GM12878 (cell line): ENCODE results near the gene CHN1.

Experiments used
- ATF2 ChIP-seq: IDR thresholded peaks from 2 replicates; pipeline ENCODE4 v1.6.1; 2012; ENCODE audit warnings: low read length, inconsistent platforms
- CBX3 ChIP-seq: fragments of 200-600 bp; sonication (generic); IDR thresholded peaks from 2 replicates; pipeline ENCODE4 v1.6.1; 2016; ENCODE audit warnings: low read depth, borderline replicate concordance
- CHD4 ChIP-seq: fragments of 200-600 bp; sonication (generic); IDR thresholded peaks from 2 replicates; pipeline ENCODE4 v1.6.1; 2016; ENCODE audit warnings: mild to moderate bottlenecking
- CTCF ChIP-seq, 3 experiments: IDR thresholded peaks in 2 of 3; conservative IDR thresholded peaks in 1 of 3; 2 replicates each; pipeline ENCODE4 v1.5.1; 2011; ENCODE audit warnings: low read depth in 3 of 3, low read length in 3 of 3, mild to moderate bottlenecking in 3 of 3, control low read depth in 2 of 3, moderate library complexity in 2 of 3, inconsistent platforms in 1 of 3, mixed read lengths in 1 of 3; ENCODE audit not compliant: control insufficient read depth in 2 of 3, insufficient read depth in 1 of 3; ENCODE audit errors: extremely low read depth in 1 of 3
- EGR1 ChIP-seq, 2 experiments: IDR thresholded peaks; 1 replicate in 1 of 2; 2 replicates in 1 of 2; pipeline ENCODE4 v1.6.1; 2011 to 2012; ENCODE audit warnings: low read depth in 2 of 2, low read length in 2 of 2, borderline replicate concordance in 1 of 2, mild to moderate bottlenecking in 1 of 2, moderate library complexity in 1 of 2
- GABPA ChIP-seq: IDR thresholded peaks from 2 replicates; pipeline ENCODE4 v1.6.1; 2014; ENCODE audit warnings: antibody characterized with exemption, low read depth, mild to moderate bottlenecking, inconsistent platforms
- POLR2A ChIP-seq: IDR thresholded peaks from 2 replicates; pipeline ENCODE4 v1.6.1; 2011; ENCODE audit warnings: low read depth, mild to moderate bottlenecking, low read length
- RAD21 ChIP-seq: IDR thresholded peaks from 2 replicates; pipeline ENCODE4 v1.6.1; 2011; ENCODE audit warnings: mild to moderate bottlenecking, low read depth, low read length, moderate library complexity; ENCODE audit not compliant: insufficient read depth
- REST ChIP-seq: IDR thresholded peaks from 2 replicates; pipeline ENCODE4 v1.6.1; 2012; ENCODE audit warnings: mild to moderate bottlenecking, low read depth, low read length
- SMC3 ChIP-seq: IDR thresholded peaks from 2 replicates; pipeline ENCODE4 v1.6.1; 2011; ENCODE audit warnings: low read length, improper control_type of control experiment, borderline replicate concordance
- SP1 ChIP-seq: IDR thresholded peaks from one replicate; pipeline ENCODE4 v1.6.1; 2011; ENCODE audit warnings: low read depth, low read length

GRCh38 chr2:174785481-174785880 lies 219.7 kb downstream of the CHN1 start:
- TF ChIP-seq CTCF (IDR thresholded peaks at IDR 0.05 in 2 of 3, conservative IDR thresholded peaks at IDR 0.05 in 1 of 3; ENCODE audit: control insufficient read depth in 2 of 3, extremely low read depth in 1 of 3, insufficient read depth in 1 of 3, low read depth in 3 of 3, low read length in 3 of 3): no peak
- TF ChIP-seq SP1: no peak
- TF ChIP-seq EGR1 (IDR thresholded peaks at IDR 0.05; ENCODE audit: borderline replicate concordance in 1 of 2, low read depth in 2 of 2, low read length in 2 of 2): no peak
- TF ChIP-seq CBX3: no peak
- TF ChIP-seq REST: no peak
- TF ChIP-seq SMC3: no peak
- TF ChIP-seq GABPA: no peak
- no peak for TF ChIP-seq ATF2
- no peak for TF ChIP-seq POLR2A
- no peak for TF ChIP-seq CHD4
- no peak for TF ChIP-seq RAD21
